PC-3 (cell line): ENCODE measurements around the gene SNX15. TPM values are rescaled to one million over a fixed set of nuclear protein-coding genes. Genes with fewer than 3 reads are reported as not detected.
A peak's percentile ranks its signal among the peaks of the same experiment; 100 is the strongest.

Source experiments
- ATAC-seq: fragments of 200-7000 bp; cut with Tn5 transposase; 2 replicates; pipeline ENCODE4 v1.9.1; 2020; ENCODE audit warnings: mild to moderate bottlenecking, moderate library complexity
- BruUV-seq: library from RNA; stranded (reverse); fragments of 400-500 nt; replicated peaks from 2 replicates; lab custom pipeline; 2021; lab: Mats Ljungman, UMichigan
- CTCF ChIA-PET: fragments of 300-600 bp; sonication (Branson Sonifier 250); formaldehyde crosslinking; loops from one replicate; lab custom pipeline; 2022; ENCODE audit warnings: antibody characterized with exemption; lab: Charles Lee
- POLR2A ChIA-PET: fragments of 300-600 bp; sonication (Branson Sonifier 250); formaldehyde crosslinking; loops from one replicate; lab custom pipeline; 2022; ENCODE audit warnings: antibody characterized with exemption; ENCODE audit not compliant: unreplicated experiment; lab: Charles Lee
- DNase-seq: peaks from one replicate; pipeline ENCODE4 v3.0.0-alpha.2; 2015
- H2AFZ ChIP-seq: fragments of 300-600 bp; sonication (generic); 2 replicates; pipeline ENCODE4 v1.6.0; 2016; ENCODE audit warnings: antibody characterized with exemption, low read length
- H3F3A ChIP-seq: fragments of 300-600 bp; sonication (generic); one replicate; pipeline ENCODE4 v1.6.0; 2017; ENCODE audit warnings: antibody characterized with exemption, low read length, control low read depth, mild to moderate bottlenecking; ENCODE audit not compliant: unreplicated experiment
- H3K27ac ChIP-seq: fragments of 300-600 bp; sonication (generic); 2 replicates; pipeline ENCODE4 v1.5.1; 2016; ENCODE audit warnings: mild to moderate bottlenecking, low read length
- H3K27me3 ChIP-seq: fragments of 300-600 bp; sonication (generic); 2 replicates; pipeline ENCODE4 v1.6.1; 2016; ENCODE audit warnings: low read length, mixed read lengths
- H3K36me3 ChIP-seq: fragments of 300-600 bp; sonication (generic); 2 replicates; pipeline ENCODE4 v1.6.1; 2016; ENCODE audit warnings: low read depth, mixed run types, low read length, mixed read lengths
- H3K4me1 ChIP-seq: fragments of 300-600 bp; sonication (generic); 2 replicates; pipeline ENCODE4 v1.5.1; 2016; ENCODE audit warnings: low read length; ENCODE audit not compliant: insufficient read depth
- H3K4me2 ChIP-seq: fragments of 300-600 bp; sonication (generic); 2 replicates; pipeline ENCODE4 v1.6.0; 2016; ENCODE audit warnings: low read length
- H3K4me3 ChIP-seq: fragments of 300-600 bp; sonication (generic); 2 replicates; pipeline ENCODE4 v1.5.1; 2016; ENCODE audit warnings: mild to moderate bottlenecking, low read length, mixed read lengths
- H3K79me2 ChIP-seq: fragments of 300-600 bp; sonication (generic); 2 replicates; pipeline ENCODE4 v1.6.1; 2017; ENCODE audit warnings: low read length, mixed read lengths
- H3K9ac ChIP-seq: fragments of 300-600 bp; sonication (generic); 2 replicates; pipeline ENCODE4 v1.6.0; 2016; ENCODE audit warnings: mild to moderate bottlenecking, low read length
- H3K9me2 ChIP-seq: fragments of 300-600 bp; sonication (generic); replicated peaks from 2 replicates; pipeline ENCODE4 v1.6.1; 2016; ENCODE audit warnings: mixed run types, low read length, mixed read lengths
- H3K9me3 ChIP-seq: fragments of 300-600 bp; sonication (generic); 2 replicates; pipeline ENCODE4 v1.6.1; 2016; ENCODE audit warnings: low read length, mixed read lengths
- H4K20me1 ChIP-seq: fragments of 300-600 bp; sonication (generic); 2 replicates; pipeline ENCODE4 v1.6.1; 2016; ENCODE audit warnings: low read length, mixed read lengths
- CTCF ChIP-seq: fragments of 300-600 bp; sonication (generic); conservative IDR thresholded peaks from 2 replicates; pipeline ENCODE4 v1.5.1; 2017; ENCODE audit warnings: antibody characterized with exemption, low read depth, mild to moderate bottlenecking, low read length
- EZH2 ChIP-seq: fragments of 300-600 bp; sonication (generic); IDR thresholded peaks from one replicate; pipeline ENCODE4 v1.6.1; 2017; ENCODE audit warnings: antibody characterized with exemption, mild to moderate bottlenecking, low read length; ENCODE audit not compliant: unreplicated experiment
- EZH2phosphoT487 ChIP-seq: fragments of 300-600 bp; sonication (generic); IDR thresholded peaks from 2 replicates; pipeline ENCODE4 v1.6.1; 2018; ENCODE audit warnings: mild to moderate bottlenecking, antibody characterized with exemption, low read length, borderline replicate concordance
- intact Hi-C: fragments of 100-400 bp; cut with micrococcal nuclease; formaldehyde crosslinking; loops from 2 replicates; pipeline ENCODE4 v1.9.0; 2023
- total RNA-seq: library from RNA; depleted of rRNA; stranded (reverse); fragments of >200 nt; gene quantifications from 2 replicates; pipeline ENCODE4 v1.2.3, GENCODE V29; 2014

Gene SNX15
- total RNA-seq, 1 experiment from 2014 or later = 40.4 TPM

- ATAC-seq (no peak), DNase-seq (no peak)
- Histone ChIP-seq H3K36me3 (no peaks in the 10 kb centered on the region; the same call in 1 of the 2 replicates), H3K4me2 (no peak overlapping the region), H3K9me3 (no peaks in the 10 kb centered on the region), H2AFZ (no peak overlapping the region), H3K4me1 (peaks cover 10% of the 10 kb centered on the region; the same call in 1 of the 2 replicates), H3K79me2 (no peaks in the 10 kb centered on the region), H3F3A (peaks cover 3% of the 10 kb centered on the region), H4K20me1 (no peaks in the 10 kb centered on the region), H3K4me3 (no peak overlapping the region), H3K9me2 (no peaks in the 10 kb centered on the region), H3K9ac (no peak overlapping the region), H3K27ac (no peak overlapping the region), H3K27me3 (no peaks in the 10 kb centered on the region)
- TF ChIP-seq EZH2phosphoT487 (no peak), CTCF (no peak), EZH2 (no peak)
- ChIA-PET POLR2A (no interaction called here), CTCF (no interaction called here)
- intact Hi-C loops = no loop called here
- no TSS peak for BruUV-seq
Measured at GRCh38 chr11:65035579-65035978, 8.3 kb downstream of the SNX15 start.

DNA sequence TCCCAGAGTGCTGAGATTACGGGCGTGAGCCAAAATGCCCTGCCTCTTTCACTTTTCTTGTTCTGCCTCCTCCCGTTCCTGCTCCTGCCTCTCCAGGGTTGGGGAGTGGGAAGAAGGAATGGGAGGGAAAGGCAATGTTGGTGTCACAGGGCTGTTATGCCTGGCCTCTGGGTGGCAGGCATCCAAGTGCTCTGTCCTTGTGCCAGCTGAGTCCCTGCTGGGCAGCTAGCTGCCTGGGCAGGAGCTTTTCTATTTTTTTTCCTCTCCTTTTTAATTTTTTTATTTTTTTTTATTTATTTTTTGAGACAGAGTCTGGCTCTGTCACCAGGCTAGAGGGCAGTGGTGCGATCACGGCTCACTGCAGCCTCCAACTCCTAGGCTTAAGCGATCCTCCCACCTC, 9.7 kb downstream of the SNX15 start:
- H3F3A ChIP-seq = peaks cover 3% of the 10 kb centered on the region
- ChIA-PET POLR2A (no interaction called here), CTCF (no interaction called here)
- no peaks in the 10 kb centered on the region for H3K9me2 ChIP-seq
- H4K20me1 ChIP-seq = no peaks in the 10 kb centered on the region
- H3K79me2 ChIP-seq = peaks cover 8% of the 10 kb centered on the region
- H3K4me2 ChIP-seq = no peak overlapping the region
- H3K27me3 ChIP-seq = no peaks in the 10 kb centered on the region
- no peaks in the 10 kb centered on the region for H3K9me3 ChIP-seq
- H3K9ac ChIP-seq = no peak overlapping the region
- BruUV-seq = no TSS peak
- H3K27ac ChIP-seq = no peak overlapping the region
- no peaks in the 10 kb centered on the region; the same call in 1 of the 2 replicates for H3K36me3 ChIP-seq
- DNase-seq (peak; percentile 20), ATAC-seq (no peak)
- TF ChIP-seq EZH2 (no peak), EZH2phosphoT487 (no peak), CTCF (no peak)
- intact Hi-C loops = no loop called here
- H2AFZ ChIP-seq = no peak overlapping the region
- H3K4me3 ChIP-seq = no peak overlapping the region
- H3K4me1 ChIP-seq = peaks cover 10% of the 10 kb centered on the region; the same call in 1 of the 2 replicates

DNA sequence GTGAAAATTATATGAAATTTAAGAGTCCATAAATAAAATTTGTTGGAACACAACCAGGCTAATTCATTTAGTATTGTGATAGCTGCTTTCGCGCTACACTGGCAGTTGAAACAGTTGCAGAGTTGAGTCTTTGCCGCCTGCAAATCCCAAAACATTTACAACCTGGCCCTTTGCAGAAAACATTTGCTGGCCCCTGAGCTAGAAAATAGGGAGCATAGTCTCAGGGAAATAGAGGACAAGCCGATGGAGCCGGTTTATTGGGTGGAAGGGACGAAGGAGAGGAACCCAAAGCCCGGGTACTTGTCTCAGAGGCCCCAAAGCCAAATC, 13.2 kb downstream of the SNX15 start:
- Histone ChIP-seq H4K20me1 (peaks cover 5% of the 10 kb centered on the region; the same call in 1 of the 2 replicates), H3K9me2 (no peaks in the 10 kb centered on the region), H2AFZ (peak overlapping the region; percentile 86), H3F3A (peaks cover 3% of the 10 kb centered on the region), H3K79me2 (peaks cover 35% of the 10 kb centered on the region), H3K4me3 (peak overlapping the region; percentile 97), H3K27me3 (no peaks in the 10 kb centered on the region), H3K36me3 (peaks cover 10% of the 10 kb centered on the region), H3K4me2 (peak overlapping the region; percentile 98), H3K27ac (peak overlapping the region; percentile 87), H3K9me3 (no peaks in the 10 kb centered on the region), H3K9ac (peak overlapping the region; percentile 85), H3K4me1 (peaks cover 35% of the 10 kb centered on the region)
- intact Hi-C loops = loop anchor here (1.0 kb wide), 1 partner anchor 13 kb away; the partner anchor contains the start of gene SNX15
- ATAC-seq = no peak
- ChIA-PET CTCF (no interaction called here), POLR2A (no interaction called here)
- no peak for TF ChIP-seq EZH2
- TF ChIP-seq EZH2phosphoT487 = no peak
- no peak for TF ChIP-seq CTCF
- BruUV-seq = TSS peak; percentile 71
- no peak for DNase-seq
